Umbilical cord (tissue), 2 donors: Measurements from ENCODE around the gene SCARF2. TPM values are rescaled to one million over a fixed set of nuclear protein-coding genes. Genes with fewer than 3 reads are reported as not detected.
"Not testable (repeated sequence)": the region's sequence is repeated elsewhere in the genome, so short reads cannot be mapped to it uniquely, and the experiment has no call there.

Source experiments
- DNase-seq: peaks from one replicate; pipeline ENCODE4 v3.0.0-alpha.2; 2015; ENCODE audit warnings: low spot score
- total RNA-seq: library from RNA; depleted of rRNA; stranded (reverse); fragments of >200 nt; gene quantifications from one replicate; pipeline ENCODE4 v1.2.3, GENCODE V29; 2014; ENCODE audit warnings: low replicate concordance; ENCODE audit not compliant: insufficient read depth

Gene SCARF2
- total RNA-seq, 1 donor from 2014 or later: 20.2 TPM

GRCh38 chr22:20395181-20395906, 42.3 kb downstream of the SCARF2 start:
- DNase-seq: no peak

GRCh38 chr22:20393705-20394476, 43.7 kb downstream of the SCARF2 start, which contains the start of gene ZNF74:
TSS of gene ZNF74 (plus strand) at chr22:20394151. CDS start at chr22:20394629, 478 bp downstream.
- DNase-seq: peak; percentile 96

GRCh38 chr22:20392983-20393704, 44.5 kb downstream of the SCARF2 start:
- DNase-seq: peak; percentile 13

GRCh38 chr22:20392365-20392881, 45.2 kb downstream of the SCARF2 start:
- not testable (repeated sequence) for DNase-seq

- no peak for DNase-seq
These were observed 46.4 kb downstream of the SCARF2 start for GRCh38 chr22:20391222-20391621.

GRCh38 chr22:20390394-20390907, 47.2 kb downstream of the SCARF2 start:
- no peak for DNase-seq

- no peak for DNase-seq
These were observed 48.3 kb downstream of the SCARF2 start for GRCh38 chr22:20389288-20389687.

- DNase-seq: no peak
These were observed 49.4 kb downstream of the SCARF2 start for GRCh38 chr22:20388200-20388599.

GRCh38 chr22:20386972-20387371, 50.7 kb downstream of the SCARF2 start:
- DNase-seq: no peak

GRCh38 chr22:20386336-20386735, 51.3 kb downstream of the SCARF2 start:
- no peak for DNase-seq

GRCh38 chr22:20384865-20385264, 52.8 kb downstream of the SCARF2 start:
- DNase-seq: no peak

GRCh38 chr22:20384171-20384570, 53.5 kb downstream of the SCARF2 start:
- DNase-seq: no peak

GRCh38 chr22:20383538-20383937, 54.1 kb downstream of the SCARF2 start:
- no peak for DNase-seq

- no peak for DNase-seq
These were observed 57.1 kb downstream of the SCARF2 start for GRCh38 chr22:20380486-20380885.

GRCh38 chr22:20378684-20379083, 58.9 kb downstream of the SCARF2 start:
- DNase-seq: not testable (repeated sequence)

GRCh38 chr22:20378110-20378509, 59.5 kb downstream of the SCARF2 start:
- DNase-seq: no peak

GRCh38 chr22:20376983-20377382, 60.6 kb downstream of the SCARF2 start:
- DNase-seq: not testable (repeated sequence)

GRCh38 chr22:20376281-20376680, 61.3 kb downstream of the SCARF2 start:
- DNase-seq: not testable (repeated sequence)
